PC-9 (cell line): Measurements from ENCODE around the gene BPHL. TPM values are rescaled to one million over a fixed set of nuclear protein-coding genes. Genes with fewer than 3 reads are reported as not detected.

Source experiments
- BruUV-seq: library from RNA; stranded (reverse); fragments of 400-500 nt; replicated peaks from 2 replicates; lab custom pipeline; 2021; lab: Mats Ljungman, UMichigan
- CTCF ChIA-PET: fragments of 300-600 bp; sonication (Branson Sonifier 250); formaldehyde crosslinking; loops from one replicate; lab custom pipeline; 2022; ENCODE audit warnings: antibody characterized with exemption; lab: Charles Lee
- POLR2A ChIA-PET: fragments of 300-600 bp; sonication (Branson Sonifier 250); formaldehyde crosslinking; loops from one replicate; lab custom pipeline; 2022; ENCODE audit warnings: antibody characterized with exemption; ENCODE audit not compliant: unreplicated experiment; lab: Charles Lee
- DNase-seq, 2 experiments: peaks; one replicate each; pipeline versions ENCODE4 v3.0.0 to v3.0.0-alpha.2; 2015 to 2022; ENCODE audit warnings: mixed read lengths in 1 of 2
- H2AFZ ChIP-seq: fragments of 200-600 bp; sonication (generic); 2 replicates; pipeline ENCODE4 v1.8.1; 2017; ENCODE audit warnings: antibody characterized with exemption
- H3F3A ChIP-seq: fragments of 200-600 bp; sonication (generic); 2 replicates; pipeline ENCODE4 v1.8.1; 2017; ENCODE audit warnings: antibody characterized with exemption, mild to moderate bottlenecking, low read depth; ENCODE audit not compliant: insufficient read depth
- H3K27ac ChIP-seq: fragments of 200-600 bp; sonication (generic); 2 replicates; pipeline ENCODE4 v1.6.1; 2016; ENCODE audit warnings: mixed run types
- H3K27me3 ChIP-seq: fragments of 200-600 bp; sonication (generic); 2 replicates; pipeline ENCODE4 v1.6.1; 2016; ENCODE audit warnings: low read depth, mixed run types; ENCODE audit not compliant: insufficient read depth
- H3K36me3 ChIP-seq: fragments of 200-600 bp; sonication (generic); 2 replicates; pipeline ENCODE4 v1.6.1; 2016; ENCODE audit warnings: low read depth, mixed run types
- H3K4me1 ChIP-seq: fragments of 200-600 bp; sonication (generic); replicated peaks from 2 replicates; pipeline ENCODE4 v1.6.1; 2016; ENCODE audit warnings: mixed run types; ENCODE audit not compliant: insufficient read depth
- H3K4me2 ChIP-seq: fragments of 200-600 bp; sonication (generic); 2 replicates; pipeline ENCODE4 v1.6.1; 2017; ENCODE audit warnings: mixed run types
- H3K4me3 ChIP-seq: fragments of 200-600 bp; sonication (generic); 2 replicates; pipeline ENCODE4 v1.6.1; 2016; ENCODE audit warnings: mixed run types
- H3K79me2 ChIP-seq: fragments of 200-600 bp; sonication (generic); 2 replicates; pipeline ENCODE4 v1.6.1; 2017; ENCODE audit warnings: low read depth, mixed run types
- H3K9me2 ChIP-seq: fragments of 200-600 bp; sonication (generic); 2 replicates; pipeline ENCODE4 v1.8.1; 2017; ENCODE audit warnings: mild to moderate bottlenecking; ENCODE audit not compliant: insufficient read depth
- H3K9me3 ChIP-seq: fragments of 200-600 bp; sonication (generic); 2 replicates; pipeline ENCODE4 v1.8.1; 2016; ENCODE audit warnings: low read depth; ENCODE audit not compliant: insufficient read depth
- H4K20me1 ChIP-seq: fragments of 200-600 bp; sonication (generic); 2 replicates; pipeline ENCODE4 v1.8.1; 2017; ENCODE audit not compliant: insufficient read depth
- CTCF ChIP-seq: fragments of 200-600 bp; sonication (generic); conservative IDR thresholded peaks from 2 replicates; pipeline ENCODE4 v1.6.1; 2017; ENCODE audit warnings: mixed run types, antibody characterized with exemption, mild to moderate bottlenecking, moderate library complexity
- EZH2 ChIP-seq: fragments of 200-600 bp; sonication (generic); IDR thresholded peaks from 2 replicates; pipeline ENCODE4 v1.8.0; 2017; ENCODE audit warnings: antibody characterized with exemption, low read depth
- intact Hi-C: fragments of 100-400 bp; cut with micrococcal nuclease; formaldehyde crosslinking; loops from one replicate; pipeline ENCODE4 v1.10.0; 2022; ENCODE audit not compliant: unreplicated experiment
- total RNA-seq: library from RNA; stranded (reverse); gene quantifications from 2 replicates; pipeline ENCODE4 v1.2.3, GENCODE V29; 2021

Gene BPHL
- total RNA-seq, 1 experiment from 2014 or later, result 23.7 TPM

GRCh38 chr6:3085074-3085473 is 33.4 kb upstream of the BPHL start:
- CTCF ChIA-PET, result no interaction called here
- Histone ChIP-seq H3K4me1 (no peaks in the 10 kb centered on the region), H3K4me3 (no peak overlapping the region), H3K4me2 (no peak overlapping the region), H3F3A (no peaks in the 10 kb centered on the region; the same call in 1 of the 2 replicates), H3K79me2 (no peaks in the 10 kb centered on the region), H3K27ac (no peak overlapping the region), H3K27me3 (no peaks in the 10 kb centered on the region), H3K9me2 (no peaks in the 10 kb centered on the region), H3K9me3 (no peaks in the 10 kb centered on the region), H2AFZ (no peak overlapping the region), H4K20me1 (no peaks in the 10 kb centered on the region), H3K36me3 (no peaks in the 10 kb centered on the region)
- intact Hi-C loops, result no loop called here
- no TSS peak for BruUV-seq
- TF ChIP-seq CTCF, result no peak
- TF ChIP-seq EZH2, result no peak
- POLR2A ChIA-PET, result no interaction called here
- no peak for DNase-seq

- Histone ChIP-seq H3K27me3 (no peaks in the 10 kb centered on the region), H3K79me2 (no peaks in the 10 kb centered on the region), H3K4me2 (no peak overlapping the region), H2AFZ (no peak overlapping the region), H3K9me2 (no peaks in the 10 kb centered on the region), H3K36me3 (no peaks in the 10 kb centered on the region), H3K27ac (no peak overlapping the region), H3K4me1 (no peaks in the 10 kb centered on the region), H3K9me3 (no peaks in the 10 kb centered on the region), H3K4me3 (no peak overlapping the region), H4K20me1 (no peaks in the 10 kb centered on the region), H3F3A (no peaks in the 10 kb centered on the region; the same call in 1 of the 2 replicates)
- intact Hi-C loops, result no loop called here
- ChIA-PET CTCF (interaction anchor here (0.6 to 1.0 kb wide), 2 partner anchors 34 to 336 kb away, joined by 3 to 22 read pairs; no protein-coding TSS in a partner anchor), POLR2A (no interaction called here)
- DNase-seq, result no peak
- no peak for TF ChIP-seq EZH2
- TF ChIP-seq CTCF, result no peak
- no TSS peak for BruUV-seq
Observed at GRCh38 chr6:3086282-3086946, 32.1 kb upstream of the BPHL start.

GRCh38 chr6:3088446-3088845 is 30.1 kb upstream of the BPHL start:
- DNase-seq, result no peak
- intact Hi-C loops, result no loop called here
- Histone ChIP-seq H3K79me2 (no peaks in the 10 kb centered on the region), H4K20me1 (no peaks in the 10 kb centered on the region), H3K4me3 (no peak overlapping the region), H3K4me2 (no peak overlapping the region), H3K27me3 (no peaks in the 10 kb centered on the region), H3K4me1 (no peaks in the 10 kb centered on the region), H3K9me3 (no peaks in the 10 kb centered on the region), H3K9me2 (no peaks in the 10 kb centered on the region), H3K27ac (no peak overlapping the region), H2AFZ (no peak overlapping the region), H3K36me3 (no peaks in the 10 kb centered on the region), H3F3A (no peaks in the 10 kb centered on the region; the same call in 1 of the 2 replicates)
- ChIA-PET POLR2A (no interaction called here), CTCF (no interaction called here)
- no TSS peak for BruUV-seq
- TF ChIP-seq EZH2 (no peak), CTCF (no peak)
